ENCODE data around the gene GRK6. TPM values are rescaled to one million over a fixed set of nuclear protein-coding genes. Genes with fewer than 3 reads are reported as not detected.

The GRK6 gene
- polyA plus RNA-seq, 1 donor from 2014 or later: 22.6 TPM

DNA sequence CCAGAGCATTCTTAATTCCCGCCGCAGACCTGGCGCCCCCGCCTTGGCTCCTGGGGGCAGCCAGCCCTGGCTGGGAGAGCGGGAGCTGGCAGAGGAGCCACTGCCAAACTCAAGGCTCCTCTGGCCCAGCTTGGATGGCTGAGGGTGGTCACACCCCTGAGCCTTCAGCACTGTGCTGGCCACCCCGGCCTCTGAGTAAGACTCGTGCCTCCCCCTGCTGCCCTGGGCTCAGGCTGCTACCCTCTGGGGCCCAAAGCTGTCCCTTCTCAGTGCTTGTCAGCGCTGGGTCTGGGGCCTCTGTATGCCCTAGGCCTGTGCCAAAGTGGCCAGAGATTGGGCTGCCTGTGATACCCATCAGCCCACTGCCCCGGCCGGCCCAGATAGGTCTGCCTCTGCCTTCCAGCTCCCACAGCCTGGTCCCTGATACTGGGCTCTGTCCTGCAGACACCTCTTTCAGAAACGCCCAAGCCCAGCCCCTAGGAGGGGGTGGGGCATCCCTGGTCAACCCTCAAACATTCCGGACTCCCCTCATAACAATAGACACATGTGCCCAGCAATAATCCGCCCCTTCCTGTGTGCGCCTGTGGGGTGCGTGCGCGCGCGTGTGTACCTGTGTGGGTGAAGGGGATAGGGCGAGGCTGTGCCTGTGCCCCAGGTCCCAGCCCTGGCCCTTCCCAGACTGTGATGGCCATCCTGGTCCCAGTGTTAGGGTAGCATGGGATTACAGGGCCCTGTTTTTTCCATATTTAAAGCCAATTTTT is 15.8 kb downstream of the GRK6 start:
- Histone ChIP-seq H3K4me2 (ENCODE audit: low read length) (no peak overlapping the region), H3K4me3 (ENCODE audit: low read length) (no peak overlapping the region), H3K79me2 (replicated peaks; ENCODE audit: insufficient read depth, low read length) (peaks cover 9% of the 10 kb centered on the region), H3K27ac (ENCODE audit: low read length) (no peak overlapping the region), H3K9ac (ENCODE audit: low read length) (no peak overlapping the region), H3F3A (ENCODE audit: insufficient read depth, low read length, poor library complexity, severe bottlenecking) (no peaks in the 10 kb centered on the region), H3K9me2 (ENCODE audit: insufficient read depth, low read length) (no peaks in the 10 kb centered on the region), H3K9me3 (ENCODE audit: low read length) (no peaks in the 10 kb centered on the region), H3K36me3 (ENCODE audit: insufficient read depth, low read length) (no peaks in the 10 kb centered on the region), H4K20me1 (ENCODE audit: insufficient read depth) (no peaks in the 10 kb centered on the region), H3K27me3 (ENCODE audit: insufficient read depth, low read depth, low read length) (no peaks in the 10 kb centered on the region), H2AFZ (ENCODE audit: low read depth, low read length) (no peak overlapping the region)
- no peak for TF ChIP-seq EP300 (conservative IDR thresholded peaks at IDR 0.05; ENCODE audit: poor library complexity, severe bottlenecking)
- TF ChIP-seq MXI1 (conservative IDR thresholded peaks at IDR 0.05; ENCODE audit: poor library complexity, severe bottlenecking): no peak
- TF ChIP-seq, protein P1, sequence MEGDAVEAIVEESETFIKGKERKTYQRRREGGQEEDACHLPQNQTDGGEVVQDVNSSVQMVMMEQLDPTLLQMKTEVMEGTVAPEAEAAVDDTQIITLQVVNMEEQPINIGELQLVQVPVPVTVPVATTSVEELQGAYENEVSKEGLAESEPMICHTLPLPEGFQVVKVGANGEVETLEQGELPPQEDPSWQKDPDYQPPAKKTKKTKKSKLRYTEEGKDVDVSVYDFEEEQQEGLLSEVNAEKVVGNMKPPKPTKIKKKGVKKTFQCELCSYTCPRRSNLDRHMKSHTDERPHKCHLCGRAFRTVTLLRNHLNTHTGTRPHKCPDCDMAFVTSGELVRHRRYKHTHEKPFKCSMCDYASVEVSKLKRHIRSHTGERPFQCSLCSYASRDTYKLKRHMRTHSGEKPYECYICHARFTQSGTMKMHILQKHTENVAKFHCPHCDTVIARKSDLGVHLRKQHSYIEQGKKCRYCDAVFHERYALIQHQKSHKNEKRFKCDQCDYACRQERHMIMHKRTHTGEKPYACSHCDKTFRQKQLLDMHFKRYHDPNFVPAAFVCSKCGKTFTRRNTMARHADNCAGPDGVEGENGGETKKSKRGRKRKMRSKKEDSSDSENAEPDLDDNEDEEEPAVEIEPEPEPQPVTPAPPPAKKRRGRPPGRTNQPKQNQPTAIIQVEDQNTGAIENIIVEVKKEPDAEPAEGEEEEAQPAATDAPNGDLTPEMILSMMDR (IDR thresholded peaks at IDR 0.05; ENCODE audit: poor library complexity, severe bottlenecking): no peak
- no peak for TF ChIP-seq TAF1 (IDR thresholded peaks at IDR 0.05; ENCODE audit: low read depth)
- TF ChIP-seq EZH2 (IDR thresholded peaks at IDR 0.05; ENCODE audit: borderline replicate concordance, insufficient read depth, low read length, poor library complexity, severe bottlenecking): no peak
- TF ChIP-seq POLR2AphosphoS5 (IDR thresholded peaks at IDR 0.05): no peak

DNA sequence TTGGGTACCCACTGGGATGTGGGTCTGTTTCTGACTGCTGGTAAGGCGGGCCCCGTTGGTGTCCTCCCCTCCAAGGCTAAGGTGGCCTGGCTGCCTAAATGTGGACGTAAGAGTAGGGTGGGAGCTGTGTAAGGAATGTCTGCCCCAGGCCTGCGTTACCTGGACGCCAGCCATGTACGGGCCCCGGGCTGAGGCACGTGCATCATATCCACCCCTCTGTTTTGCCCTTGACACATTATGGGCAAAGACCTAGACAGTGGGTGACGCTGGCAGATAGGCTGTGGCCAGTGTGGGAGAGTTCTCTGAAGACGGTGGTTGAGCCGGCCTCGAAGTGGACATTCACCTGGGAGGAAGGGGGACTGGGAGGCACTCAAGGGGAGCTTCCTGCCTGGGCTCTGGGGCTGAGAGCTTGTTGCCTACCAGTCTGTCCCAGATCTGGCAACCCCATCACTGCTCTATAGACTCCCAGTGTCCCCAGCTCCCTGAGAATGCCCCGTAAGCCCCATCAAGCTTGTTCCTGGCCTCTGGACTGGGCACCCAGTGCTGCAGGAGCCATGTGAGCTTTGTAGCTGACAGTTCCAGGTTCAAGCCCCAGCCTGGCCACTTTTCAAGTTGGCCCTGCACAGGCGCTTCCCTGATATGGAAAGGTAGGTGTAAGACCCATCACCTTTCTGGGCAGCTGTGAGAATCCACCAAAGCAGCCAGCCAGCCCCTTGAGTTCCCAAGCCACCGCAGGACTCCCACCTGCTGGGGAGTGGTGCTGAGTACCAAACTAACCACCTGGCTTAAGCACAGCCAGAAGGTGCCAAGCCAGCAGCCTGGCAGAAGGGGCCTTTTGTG is 16.9 kb downstream of the GRK6 start:
- Histone ChIP-seq H3K9me3 (ENCODE audit: low read length) (no peaks in the 10 kb centered on the region), H3K79me2 (replicated peaks; ENCODE audit: insufficient read depth, low read length) (peaks cover 17% of the 10 kb centered on the region), H3K4me3 (ENCODE audit: low read length) (no peak overlapping the region), H3K4me2 (ENCODE audit: low read length) (no peak overlapping the region), H4K20me1 (ENCODE audit: insufficient read depth) (no peaks in the 10 kb centered on the region), H3F3A (ENCODE audit: insufficient read depth, low read length, poor library complexity, severe bottlenecking) (no peaks in the 10 kb centered on the region), H3K27ac (ENCODE audit: low read length) (no peak overlapping the region), H3K9me2 (ENCODE audit: insufficient read depth, low read length) (no peaks in the 10 kb centered on the region), H3K9ac (ENCODE audit: low read length) (no peak overlapping the region), H3K36me3 (ENCODE audit: insufficient read depth, low read length) (no peaks in the 10 kb centered on the region), H2AFZ (ENCODE audit: low read depth, low read length) (no peak overlapping the region), H3K27me3 (ENCODE audit: insufficient read depth, low read depth, low read length) (no peaks in the 10 kb centered on the region)
- TF ChIP-seq POLR2AphosphoS5 (IDR thresholded peaks at IDR 0.05): no peak
- TF ChIP-seq, protein P2, sequence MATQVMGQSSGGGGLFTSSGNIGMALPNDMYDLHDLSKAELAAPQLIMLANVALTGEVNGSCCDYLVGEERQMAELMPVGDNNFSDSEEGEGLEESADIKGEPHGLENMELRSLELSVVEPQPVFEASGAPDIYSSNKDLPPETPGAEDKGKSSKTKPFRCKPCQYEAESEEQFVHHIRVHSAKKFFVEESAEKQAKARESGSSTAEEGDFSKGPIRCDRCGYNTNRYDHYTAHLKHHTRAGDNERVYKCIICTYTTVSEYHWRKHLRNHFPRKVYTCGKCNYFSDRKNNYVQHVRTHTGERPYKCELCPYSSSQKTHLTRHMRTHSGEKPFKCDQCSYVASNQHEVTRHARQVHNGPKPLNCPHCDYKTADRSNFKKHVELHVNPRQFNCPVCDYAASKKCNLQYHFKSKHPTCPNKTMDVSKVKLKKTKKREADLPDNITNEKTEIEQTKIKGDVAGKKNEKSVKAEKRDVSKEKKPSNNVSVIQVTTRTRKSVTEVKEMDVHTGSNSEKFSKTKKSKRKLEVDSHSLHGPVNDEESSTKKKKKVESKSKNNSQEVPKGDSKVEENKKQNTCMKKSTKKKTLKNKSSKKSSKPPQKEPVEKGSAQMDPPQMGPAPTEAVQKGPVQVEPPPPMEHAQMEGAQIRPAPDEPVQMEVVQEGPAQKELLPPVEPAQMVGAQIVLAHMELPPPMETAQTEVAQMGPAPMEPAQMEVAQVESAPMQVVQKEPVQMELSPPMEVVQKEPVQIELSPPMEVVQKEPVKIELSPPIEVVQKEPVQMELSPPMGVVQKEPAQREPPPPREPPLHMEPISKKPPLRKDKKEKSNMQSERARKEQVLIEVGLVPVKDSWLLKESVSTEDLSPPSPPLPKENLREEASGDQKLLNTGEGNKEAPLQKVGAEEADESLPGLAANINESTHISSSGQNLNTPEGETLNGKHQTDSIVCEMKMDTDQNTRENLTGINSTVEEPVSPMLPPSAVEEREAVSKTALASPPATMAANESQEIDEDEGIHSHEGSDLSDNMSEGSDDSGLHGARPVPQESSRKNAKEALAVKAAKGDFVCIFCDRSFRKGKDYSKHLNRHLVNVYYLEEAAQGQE (IDR thresholded peaks at IDR 0.05; ENCODE audit: borderline replicate concordance): no peak
- TF ChIP-seq EZH2 (IDR thresholded peaks at IDR 0.05; ENCODE audit: borderline replicate concordance, insufficient read depth, low read length, poor library complexity, severe bottlenecking): no peak
- TF ChIP-seq TAF1 (IDR thresholded peaks at IDR 0.05; ENCODE audit: low read depth): no peak
- no peak for TF ChIP-seq RAD21 (conservative IDR thresholded peaks at IDR 0.05)
- TF ChIP-seq, protein P1 (IDR thresholded peaks at IDR 0.05; ENCODE audit: poor library complexity, severe bottlenecking): no peak
- no peak for TF ChIP-seq SMC3 (conservative IDR thresholded peaks at IDR 0.05; ENCODE audit: poor library complexity)
- TF ChIP-seq MXI1 (conservative IDR thresholded peaks at IDR 0.05; ENCODE audit: poor library complexity, severe bottlenecking): no peak
- no peak for TF ChIP-seq EP300 (conservative IDR thresholded peaks at IDR 0.05; ENCODE audit: poor library complexity, severe bottlenecking)

Measured in neural cell (in vitro differentiated cells).